Suppressor macrophage treated with lipopolysaccharide for 4 hours (primary cell): Measurements from ENCODE around the gene FAM83G.
"Not testable (repeated sequence)": the region's sequence is repeated elsewhere in the genome, so short reads cannot be mapped to it uniquely, and the experiment has no call there.

Experiments
- DNase-seq: peaks from one replicate; pipeline ENCODE4 v3.0.0-alpha.2; 2020

Gene FAM83G

DNA sequence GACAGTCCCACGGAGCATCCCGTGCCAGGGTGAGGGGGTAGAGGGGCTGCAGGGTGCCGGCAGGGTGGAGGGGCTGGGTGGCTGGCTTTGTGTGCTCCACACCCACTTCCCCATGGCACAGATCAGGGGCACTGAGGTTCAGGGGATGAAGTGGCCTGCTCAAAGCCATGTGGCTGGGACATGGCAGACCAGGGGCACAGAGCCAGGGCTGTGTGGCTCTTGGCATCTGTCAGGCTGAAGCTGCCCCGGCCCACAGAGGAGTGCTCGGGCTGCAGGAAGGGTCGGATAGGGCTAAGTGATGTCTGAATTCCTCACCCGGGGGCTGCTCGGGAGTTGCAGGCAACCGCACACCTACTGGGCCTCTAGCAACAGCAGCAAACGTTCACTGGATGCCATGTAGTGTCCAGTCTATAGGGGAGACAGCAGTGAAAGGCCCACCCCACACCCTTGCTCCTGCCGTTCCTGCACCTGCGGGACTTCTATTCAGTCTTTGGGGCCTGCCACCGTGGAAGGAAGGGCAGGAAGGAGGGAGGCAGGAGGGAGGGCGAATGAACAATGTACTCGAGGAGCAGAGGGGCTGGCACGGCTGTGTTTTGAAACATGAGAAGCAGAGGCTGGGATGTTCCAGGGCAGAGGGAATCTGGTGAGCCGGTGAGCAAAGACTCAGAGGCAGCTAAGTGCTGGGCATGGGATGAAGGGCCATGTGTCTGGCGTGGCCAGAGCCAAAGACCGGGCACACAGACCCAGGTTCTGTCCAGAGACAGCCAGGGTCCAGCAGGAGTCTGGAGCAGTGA, 37.5 kb downstream of the FAM83G start:
- DNase-seq: no peak

DNA sequence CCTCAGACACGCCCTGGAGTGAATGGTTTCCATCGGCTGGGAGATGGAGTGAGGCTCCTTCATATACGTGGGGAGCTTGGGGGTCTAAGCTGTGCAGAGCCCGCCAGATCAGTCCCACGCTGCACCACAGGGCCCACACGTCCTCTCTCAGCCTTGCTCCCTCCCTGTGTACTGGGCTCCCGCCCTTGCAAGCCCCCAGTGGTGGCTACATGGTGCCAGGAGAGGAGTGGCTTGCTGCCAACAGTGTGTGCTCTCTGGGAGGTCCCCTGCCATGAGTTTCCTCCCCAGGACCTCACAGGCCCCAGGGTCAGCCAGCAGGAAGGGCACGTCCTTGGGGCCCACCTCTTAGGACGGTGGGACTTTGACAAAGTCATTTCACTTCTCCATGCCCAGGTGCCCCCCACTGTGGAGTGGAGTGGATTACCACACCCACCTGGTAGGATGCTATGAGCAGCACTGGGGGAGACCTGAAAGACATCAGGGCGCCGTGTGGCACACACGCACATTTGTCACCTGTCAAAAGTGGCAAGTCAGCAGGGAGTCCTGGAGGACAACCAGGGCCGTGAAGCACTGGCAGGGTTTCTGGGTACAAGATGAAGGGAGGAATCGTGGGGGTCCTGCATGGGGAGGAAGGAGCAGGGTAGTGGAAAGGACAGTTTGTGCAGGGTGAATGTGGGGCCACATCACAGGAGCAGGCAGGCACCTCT, 38.9 kb downstream of the FAM83G start:
- DNase-seq: no peak

DNA sequence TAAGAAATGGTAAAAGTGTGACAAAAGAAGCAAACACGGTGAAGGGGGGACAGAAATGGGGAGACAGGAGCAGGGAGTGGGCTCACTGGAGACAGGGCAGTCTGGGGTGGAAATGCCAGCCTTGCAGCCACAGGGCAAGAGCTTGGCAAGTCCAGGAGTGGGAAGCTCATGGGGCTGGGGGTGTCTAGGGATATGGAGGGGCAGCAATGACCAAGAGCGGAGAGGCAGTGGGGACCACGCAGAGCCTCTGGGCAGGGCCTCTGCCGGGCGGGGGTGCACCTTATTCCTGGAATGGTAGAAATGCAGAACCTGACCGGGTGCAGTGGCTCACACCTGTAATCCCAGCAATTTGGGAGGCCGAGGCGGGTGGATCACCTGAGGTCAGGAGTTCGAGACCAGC, 40.0 kb downstream of the FAM83G start:
- no peak for DNase-seq

DNA sequence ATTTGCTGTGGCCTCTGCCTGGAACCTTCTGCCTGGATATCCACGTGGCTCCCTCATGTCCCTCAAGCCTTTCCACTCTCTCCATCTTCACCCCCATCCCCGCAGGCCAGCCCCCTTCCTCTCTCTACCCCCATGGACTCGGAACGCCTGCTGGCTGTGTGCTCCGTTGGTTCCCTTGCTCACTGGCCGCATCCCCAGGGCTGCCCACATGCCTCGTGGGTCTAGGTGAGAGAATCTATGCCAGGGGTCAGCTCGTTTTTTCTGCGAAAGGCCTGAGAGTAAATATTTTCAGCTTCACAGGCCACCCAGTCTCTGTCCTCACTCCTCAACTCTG, 40.6 kb downstream of the FAM83G start:
- DNase-seq: no peak

DNA sequence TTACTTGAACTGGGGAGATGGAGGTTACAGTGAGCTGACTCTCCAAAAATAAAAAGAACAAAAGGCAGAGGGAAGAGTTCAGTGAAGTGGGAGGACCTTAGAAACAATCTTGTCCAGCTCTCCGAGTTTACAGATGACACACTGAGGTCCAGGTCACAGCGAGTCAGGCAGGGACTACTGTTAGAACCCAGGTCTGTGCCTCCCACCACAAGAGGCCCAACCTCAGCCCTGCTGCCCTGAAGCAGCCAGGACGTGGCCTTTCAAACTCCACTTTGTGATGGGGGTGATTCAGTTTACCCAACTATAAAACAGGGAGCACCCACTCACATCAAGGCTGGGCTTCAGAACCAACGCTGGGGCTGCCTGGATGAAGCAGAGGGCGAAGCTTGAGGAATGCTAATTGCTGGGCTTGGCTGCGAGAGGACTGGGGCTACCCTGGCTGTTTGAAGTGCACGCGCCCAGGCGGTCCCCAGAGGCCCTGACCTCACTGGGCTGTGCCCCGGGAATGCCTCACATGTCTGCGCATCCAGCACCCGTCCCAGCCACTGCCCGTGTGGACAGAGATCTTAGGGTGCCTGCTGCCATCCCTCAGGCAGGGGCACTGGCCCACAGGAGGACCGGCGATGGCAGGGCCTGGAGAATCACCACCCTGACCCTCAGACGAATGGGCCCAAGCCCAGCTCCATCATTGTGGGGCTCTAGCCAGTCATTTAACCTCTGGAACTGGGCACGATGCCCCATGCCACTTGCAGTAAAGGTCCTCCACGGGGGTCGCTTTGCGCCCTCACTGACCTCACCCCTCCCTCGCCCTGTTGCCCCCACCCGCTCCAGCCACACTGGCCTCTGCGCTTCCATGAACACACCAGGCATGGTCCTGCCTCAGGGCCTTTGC, 41.2 kb downstream of the FAM83G start:
- DNase-seq: no peak

DNA sequence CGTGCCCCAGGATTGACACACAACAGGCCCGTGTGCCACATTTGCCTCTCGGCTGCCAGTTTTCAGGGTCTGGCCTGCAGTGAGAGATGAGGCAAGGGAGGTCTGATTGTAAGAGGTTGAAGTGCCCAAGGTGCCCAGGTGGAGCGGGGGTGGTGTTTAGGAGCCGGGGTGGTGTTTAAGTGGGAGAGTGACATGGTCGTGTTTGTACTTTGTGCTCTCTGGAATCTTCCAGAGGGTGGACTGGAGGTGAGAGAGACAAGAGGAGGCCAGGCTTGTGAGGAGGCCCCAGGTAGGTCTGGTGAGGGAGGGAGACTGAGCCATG, 42.1 kb downstream of the FAM83G start:
- no peak for DNase-seq

DNA sequence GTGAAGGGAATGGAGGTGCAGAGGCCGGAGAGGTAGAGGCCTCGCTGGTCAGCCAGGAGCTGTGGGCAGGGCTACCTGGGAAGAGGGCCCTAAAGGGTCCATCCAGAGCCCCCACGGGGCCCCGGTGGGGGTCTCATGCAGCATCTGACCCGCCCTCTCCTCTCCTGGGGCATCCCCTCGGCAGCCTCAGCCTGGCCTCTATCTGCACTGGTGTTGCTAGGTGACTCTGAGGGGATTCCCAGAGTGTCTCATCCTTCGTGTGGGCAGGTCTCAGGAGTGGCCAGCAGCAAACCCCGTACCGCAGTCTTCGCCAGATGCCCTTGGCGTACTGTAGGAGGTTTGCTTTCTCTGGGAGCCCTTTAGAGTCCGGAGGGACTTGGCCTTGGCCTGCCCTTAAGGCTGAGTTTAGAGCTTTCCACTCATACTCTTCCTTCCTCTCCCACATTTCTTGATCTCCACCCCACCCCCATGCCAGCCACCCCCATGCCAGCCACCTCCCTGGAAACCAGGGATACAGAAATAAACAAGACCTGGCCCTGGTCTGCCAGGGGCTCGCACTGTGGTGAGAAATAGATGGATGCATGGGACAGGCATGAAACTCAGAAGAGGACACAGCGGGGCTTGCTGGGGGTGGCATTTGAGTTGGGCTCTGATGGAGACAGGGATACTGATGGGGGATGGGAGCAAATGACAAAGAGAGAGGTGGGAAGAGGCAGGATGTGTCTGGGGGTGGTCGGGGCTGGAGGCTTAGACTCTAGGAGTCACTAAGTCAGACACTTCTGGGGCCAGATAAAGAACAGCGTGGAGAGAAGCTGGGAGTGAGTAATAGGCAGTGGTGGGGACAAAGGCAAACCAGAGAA, 42.7 kb downstream of the FAM83G start:
- no peak for DNase-seq

DNA sequence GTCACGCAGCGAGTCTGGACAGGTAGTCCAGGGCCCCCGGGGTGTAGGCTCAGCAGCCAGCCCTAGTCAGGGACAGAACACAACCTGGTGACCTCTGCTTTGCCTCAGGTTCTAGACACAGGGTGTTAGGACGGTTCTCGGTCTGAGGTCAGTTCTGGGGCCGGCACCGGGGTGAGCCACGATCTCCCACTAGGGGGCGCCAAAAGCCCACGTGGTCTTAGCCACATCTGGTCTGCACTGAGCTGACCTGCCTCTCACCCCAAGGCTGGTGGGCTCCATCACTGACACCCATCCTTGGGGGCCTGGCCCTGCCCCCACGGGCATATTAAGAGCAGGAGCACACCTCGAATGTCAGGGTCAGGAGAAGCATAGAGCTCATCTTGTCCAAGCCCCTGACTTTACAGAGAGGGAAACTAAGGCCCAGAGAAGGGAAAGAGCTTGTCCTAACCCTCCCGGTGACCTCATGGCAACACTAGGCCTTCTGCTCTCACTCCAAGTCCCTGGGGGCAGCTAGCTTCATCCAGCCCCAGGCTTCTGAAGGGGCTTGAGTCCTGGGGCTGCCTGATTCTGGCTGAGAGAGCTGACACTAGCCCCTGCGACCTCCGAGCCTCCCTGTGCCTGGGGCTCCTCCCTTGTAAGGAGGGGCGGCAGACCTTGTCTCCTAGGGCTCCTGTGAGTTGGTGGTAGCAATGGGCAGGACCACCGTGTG, 43.6 kb downstream of the FAM83G start:
- peak; percentile 90 for DNase-seq

DNA sequence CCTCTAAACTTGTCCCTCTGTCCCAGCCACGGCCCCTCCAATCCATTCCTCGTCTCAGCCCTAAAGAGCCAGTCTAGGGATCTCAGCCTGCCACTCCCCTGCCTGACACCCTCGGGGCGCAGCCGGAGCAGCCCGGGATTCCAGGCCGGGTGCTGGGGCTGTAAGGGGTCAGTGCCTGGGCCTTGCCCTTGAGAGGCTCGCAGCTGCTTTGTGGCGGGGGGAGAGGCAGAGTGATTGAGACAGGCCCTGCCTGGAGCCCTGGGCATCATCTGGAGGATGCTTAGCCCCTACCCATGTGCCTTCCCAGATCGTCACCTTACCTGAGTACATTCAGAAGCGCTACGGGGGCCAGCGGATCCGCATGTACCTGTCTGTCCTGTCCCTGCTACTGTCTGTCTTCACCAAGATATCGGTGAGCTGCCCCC, 44.3 kb downstream of the FAM83G start:
- DNase-seq: no peak

DNA sequence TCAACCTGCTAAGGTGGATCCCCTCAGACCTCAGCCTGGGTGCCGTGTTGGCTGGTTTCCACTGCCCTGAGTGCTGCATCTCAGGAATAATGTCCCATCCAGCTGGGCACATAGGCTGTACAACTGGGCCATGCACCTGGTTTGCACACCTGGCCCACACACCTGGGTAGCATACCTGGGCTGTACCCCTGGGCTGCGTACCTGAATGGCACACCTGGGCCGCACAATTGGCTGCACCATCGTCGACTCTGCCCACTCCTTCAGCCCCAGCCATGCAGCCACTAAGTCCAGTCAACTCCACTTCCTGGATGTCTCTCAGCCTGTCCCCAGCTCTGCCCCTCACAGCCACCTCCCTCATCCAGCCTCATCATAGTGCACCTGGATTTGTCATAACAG, 44.7 kb downstream of the FAM83G start:
- DNase-seq: no peak

DNA sequence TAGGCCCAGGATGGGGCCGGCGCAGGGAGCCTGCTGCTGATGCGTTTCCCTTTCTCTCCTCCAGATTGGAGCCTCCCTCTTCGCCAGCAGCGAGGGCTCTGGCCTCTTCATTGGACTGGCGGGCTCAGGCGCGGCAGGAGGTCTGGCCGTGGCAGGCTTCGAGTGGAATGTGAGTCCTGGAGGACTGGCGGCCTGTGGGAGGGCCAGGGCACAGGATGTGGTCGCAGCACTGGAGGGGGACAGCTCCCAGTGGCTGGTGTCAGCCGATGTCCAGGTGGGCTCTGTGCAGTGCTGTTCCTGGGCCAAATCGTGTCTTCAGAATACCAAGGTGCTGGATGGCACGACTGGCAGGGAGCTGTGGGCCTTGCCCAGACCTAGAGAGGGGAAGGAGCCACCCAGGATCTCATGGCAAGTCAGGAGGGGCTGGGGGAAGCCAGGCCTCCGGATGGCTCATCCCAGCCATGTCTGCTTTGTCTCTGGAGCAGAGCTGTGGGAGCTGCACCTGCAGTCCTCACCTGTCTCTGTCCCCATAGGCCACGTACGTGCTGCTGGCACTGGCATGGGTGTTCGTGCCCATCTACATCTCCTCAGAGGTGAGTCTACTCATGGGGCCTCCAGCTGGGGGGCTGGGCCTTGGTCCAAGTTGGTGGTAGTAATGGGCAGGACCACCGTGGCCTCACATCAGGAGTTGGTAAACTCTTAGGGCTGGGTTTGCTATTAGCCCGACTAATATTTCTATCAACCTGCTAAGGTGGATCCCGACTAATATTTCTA, 45.3 kb downstream of the FAM83G start:
- DNase-seq: no peak

DNA sequence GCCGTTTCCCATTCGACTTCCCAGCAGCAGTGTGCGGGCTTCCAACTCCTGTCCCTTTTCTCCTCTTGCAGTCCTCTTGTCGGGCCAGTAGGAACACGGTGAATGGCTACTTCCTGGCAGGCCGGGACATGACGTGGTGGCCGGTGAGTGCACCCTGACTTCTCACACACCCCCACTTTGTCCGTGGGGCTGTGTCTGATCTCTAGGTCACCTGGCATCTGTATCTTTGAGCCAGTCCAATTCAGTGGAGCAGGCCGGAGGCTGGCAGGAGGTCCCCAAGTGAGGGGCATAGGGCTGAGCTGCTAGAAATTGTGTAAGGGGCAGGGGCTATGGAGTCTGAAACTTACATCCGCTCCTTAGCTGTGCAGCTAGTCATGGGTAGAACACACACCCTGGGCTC, 46.0 kb downstream of the FAM83G start:
- DNase-seq: no peak

DNA sequence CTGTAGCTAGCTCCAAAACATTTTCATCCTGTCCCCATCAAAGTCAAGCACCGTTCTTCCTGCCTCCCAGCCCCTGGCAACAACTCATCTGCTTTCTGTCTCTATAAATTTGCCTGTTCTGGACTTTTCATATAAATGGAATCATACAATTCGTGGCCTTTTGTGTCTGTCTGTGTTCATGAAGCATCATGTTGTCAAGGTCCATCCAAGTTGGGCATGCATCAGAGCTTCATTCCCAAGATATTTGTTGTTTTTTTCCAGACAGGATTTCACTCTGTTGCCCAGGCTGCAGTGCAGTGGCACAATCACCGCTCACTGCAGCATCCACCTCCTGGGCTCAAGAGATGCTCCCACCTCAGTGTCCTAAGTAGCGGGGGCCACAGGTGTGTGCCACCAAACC, 46.7 kb downstream of the FAM83G start:
- DNase-seq: no peak

DNA sequence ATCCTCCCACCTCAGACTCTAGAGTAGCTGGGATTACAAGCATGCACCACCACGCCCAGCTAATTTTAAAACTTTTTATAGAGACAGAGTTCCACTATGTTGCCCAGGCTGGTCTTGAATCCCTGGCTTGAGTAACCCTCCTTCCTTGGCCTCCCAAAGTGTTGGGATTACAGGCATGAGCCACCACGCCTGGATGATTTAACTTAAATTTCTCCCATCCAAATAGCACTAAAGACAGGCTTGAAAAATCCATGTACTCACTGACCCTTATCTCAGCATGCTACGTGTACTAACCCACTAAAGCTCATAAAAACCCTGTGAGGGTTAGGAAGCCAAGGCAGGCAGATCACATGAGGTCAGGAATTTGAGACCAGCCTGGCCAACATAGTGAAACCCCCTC, 48.0 kb downstream of the FAM83G start:
- no peak for DNase-seq

DNA sequence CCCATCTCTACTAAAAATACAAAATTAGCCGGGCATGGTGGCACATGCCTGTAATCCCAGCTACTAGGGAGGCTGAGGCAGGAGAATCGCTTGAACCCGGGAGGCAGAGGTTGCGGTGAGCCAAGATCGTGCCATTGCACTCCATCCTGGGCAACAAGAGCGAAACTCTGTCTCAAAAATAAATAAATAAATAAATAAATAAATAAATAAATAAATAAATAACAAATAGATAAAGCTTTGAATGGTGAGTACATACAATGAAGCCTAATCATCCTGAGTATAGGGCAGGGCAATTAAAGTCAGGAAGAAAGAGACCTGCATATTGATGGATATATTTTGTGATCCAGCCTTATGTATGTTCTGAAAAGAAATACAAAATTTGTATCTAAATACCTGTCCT, 48.5 kb downstream of the FAM83G start:
- not testable (repeated sequence) for DNase-seq

DNA sequence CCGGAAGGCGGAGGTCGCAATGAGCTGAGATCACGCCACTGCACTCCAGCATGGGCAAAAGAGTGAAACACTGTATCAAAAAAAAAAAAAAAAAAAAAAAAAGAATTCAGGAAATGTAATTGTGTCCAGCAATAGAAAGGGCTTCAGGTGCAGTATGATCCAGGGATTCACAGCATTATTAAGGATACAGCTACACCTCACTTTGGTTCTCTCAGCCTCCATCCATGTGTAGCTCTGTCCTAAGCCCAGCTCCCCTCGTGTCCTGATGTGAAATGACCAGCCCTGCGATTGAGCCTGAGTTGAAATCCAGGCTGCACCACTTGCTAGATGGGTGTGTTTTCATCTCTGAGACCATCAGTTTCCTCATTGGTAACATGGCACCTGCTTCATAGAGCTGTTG, 49.6 kb downstream of the FAM83G start:
- DNase-seq: no peak

DNA sequence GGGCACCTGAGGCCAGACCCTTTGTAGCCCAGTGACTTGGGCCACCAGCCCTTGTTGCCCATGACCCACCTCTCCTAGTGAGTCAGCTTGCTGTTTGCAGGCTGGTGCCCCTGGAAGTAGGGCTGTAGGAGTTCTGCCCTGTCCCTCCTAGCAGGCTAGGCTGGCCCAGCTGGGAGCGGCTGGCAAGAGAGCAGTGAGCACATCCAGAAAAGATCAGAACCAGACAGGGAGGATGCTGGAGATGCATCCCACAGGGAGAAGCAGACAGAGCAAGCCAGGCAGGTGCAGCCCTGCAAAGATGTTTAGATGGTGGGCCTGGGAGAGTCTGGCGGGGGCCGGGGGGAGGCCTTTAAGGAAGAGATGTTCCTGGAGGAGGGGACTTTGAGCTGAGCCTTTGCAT, 50.2 kb downstream of the FAM83G start:
- no peak for DNase-seq

DNA sequence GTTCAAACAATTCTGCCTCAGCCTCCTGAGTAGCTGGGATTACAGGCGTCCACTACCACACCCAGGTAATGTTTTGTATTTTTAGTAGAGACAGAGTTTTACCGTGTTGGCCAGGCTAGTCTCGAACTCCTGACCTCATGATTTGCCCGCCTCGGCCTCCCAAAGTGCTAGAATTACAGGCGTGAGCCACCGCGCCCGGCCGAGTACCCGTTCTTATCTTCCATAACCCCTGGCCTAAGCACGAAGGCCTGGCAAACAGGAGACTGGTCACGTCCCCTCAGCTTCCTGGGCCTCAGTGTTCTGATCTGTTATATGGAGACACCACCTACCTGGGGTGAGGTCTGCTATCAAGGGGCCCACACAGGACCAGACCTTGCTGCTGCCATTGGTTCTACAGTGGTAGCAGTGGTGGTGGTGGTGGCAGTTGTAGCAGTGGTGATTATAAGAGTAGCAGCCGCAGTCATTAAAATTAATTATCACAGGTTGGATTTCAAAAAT, 51.3 kb downstream of the FAM83G start:
- DNase-seq: no peak

DNA sequence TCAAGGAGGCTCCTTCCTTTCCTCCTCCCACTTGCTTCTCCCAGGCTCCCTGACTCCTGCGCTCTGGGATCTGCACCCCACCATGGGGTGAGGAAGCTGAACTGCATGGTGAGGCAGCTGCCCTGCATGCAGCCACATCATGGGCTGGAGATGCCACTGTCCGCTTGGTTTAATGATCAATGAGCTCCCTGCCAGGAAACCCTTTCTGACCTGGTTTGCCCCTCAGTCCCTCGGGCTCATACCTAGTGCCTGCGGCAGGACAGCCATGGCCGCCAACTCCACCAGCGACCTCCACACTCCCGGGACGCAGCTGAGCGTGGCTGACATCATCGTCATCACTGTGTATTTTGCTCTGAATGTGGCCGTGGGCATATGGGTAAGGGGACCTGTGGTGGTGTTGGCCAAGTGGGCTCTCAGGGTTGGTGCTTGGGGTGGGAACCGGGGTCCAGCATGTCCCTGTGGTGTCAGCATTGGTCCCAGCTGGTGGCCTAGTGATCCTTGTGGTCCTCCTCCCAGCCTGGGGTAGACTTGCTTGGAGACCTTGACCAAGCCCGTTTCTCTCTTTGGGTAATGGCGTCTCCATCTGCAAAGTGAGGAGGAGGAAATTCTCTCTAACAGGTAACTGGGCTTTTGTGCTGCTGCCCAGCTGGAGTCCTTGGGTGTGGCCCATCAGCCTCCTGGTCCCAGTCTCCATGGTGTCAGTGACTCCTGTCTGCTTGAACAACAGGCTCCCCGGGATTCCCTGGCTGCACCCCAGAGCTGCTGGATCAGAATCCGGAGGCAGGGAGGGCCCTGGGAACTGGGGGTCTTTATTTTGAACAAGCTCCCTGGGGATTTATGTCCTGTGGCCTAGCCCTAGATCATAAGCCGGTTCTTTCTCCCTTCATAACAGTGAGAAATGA, 52.4 kb downstream of the FAM83G start, which contains the start of gene SLC5A10:
Gene SLC5A10 (plus strand): TSS at position 225 of the 902 bp plus-strand sequence. CDS start 41 bp downstream, at position 266.
- DNase-seq: no peak
